Measurements from ENCODE around the gene SH3BP2. TPM values are rescaled to one million over a fixed set of nuclear protein-coding genes. Genes with fewer than 3 reads are reported as not detected.

Gene SH3BP2
- total RNA-seq, 1 donor from 2014 or later: 79.0 TPM

- TF ChIP-seq CTCF (IDR thresholded peaks at IDR 0.05; ENCODE audit: unreplicated experiment): no peak
- H3K36me3 Mint-ChIP-seq: peaks cover 50% of the 10 kb centered on the region
- H3K27me3 Mint-ChIP-seq (ENCODE audit: low read depth): no peaks in the 10 kb centered on the region
- no peak for DNase-seq (ENCODE audit: low spot score in 2 of 2, unreplicated experiment in 2 of 2)
- H3K4me1 Mint-ChIP-seq: peaks cover 2% of the 10 kb centered on the region
- H3K27ac Mint-ChIP-seq: no peak overlapping the region
- no peaks in the 10 kb centered on the region for H3K9me3 Mint-ChIP-seq
- no peak overlapping the region for H3K4me3 Mint-ChIP-seq
Measured at GRCh38 chr4:2879026-2879425, 86.1 kb downstream of the SH3BP2 start.

DNA sequence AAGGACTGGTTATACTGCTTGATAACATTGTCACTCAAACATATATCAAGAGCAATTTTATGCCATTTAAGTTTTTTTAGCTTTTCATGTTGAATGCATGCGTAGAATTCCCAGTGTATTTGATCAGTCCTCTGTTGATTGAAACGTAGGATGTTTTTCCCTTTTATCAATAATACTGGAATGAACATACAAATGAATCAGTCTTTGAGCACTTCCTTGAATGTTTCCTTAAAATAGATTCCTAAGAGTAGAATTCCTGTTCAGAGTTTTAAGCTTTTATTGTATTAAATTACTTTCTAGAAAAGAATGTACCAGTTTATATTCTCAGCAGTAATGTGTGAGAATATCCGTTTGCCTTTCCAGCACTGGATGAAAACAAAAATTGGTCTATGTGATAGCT is 88.5 kb downstream of the SH3BP2 start:
- H3K4me3 Mint-ChIP-seq: no peak overlapping the region
- no peak for DNase-seq (ENCODE audit: low spot score in 2 of 2, unreplicated experiment in 2 of 2)
- no peak for TF ChIP-seq CTCF (IDR thresholded peaks at IDR 0.05; ENCODE audit: unreplicated experiment)
- no peaks in the 10 kb centered on the region for H3K27me3 Mint-ChIP-seq (ENCODE audit: low read depth)
- no peaks in the 10 kb centered on the region for H3K9me3 Mint-ChIP-seq
- H3K27ac Mint-ChIP-seq: no peak overlapping the region
- H3K36me3 Mint-ChIP-seq: peaks cover 60% of the 10 kb centered on the region
- H3K4me1 Mint-ChIP-seq: peaks cover 1% of the 10 kb centered on the region

DNA sequence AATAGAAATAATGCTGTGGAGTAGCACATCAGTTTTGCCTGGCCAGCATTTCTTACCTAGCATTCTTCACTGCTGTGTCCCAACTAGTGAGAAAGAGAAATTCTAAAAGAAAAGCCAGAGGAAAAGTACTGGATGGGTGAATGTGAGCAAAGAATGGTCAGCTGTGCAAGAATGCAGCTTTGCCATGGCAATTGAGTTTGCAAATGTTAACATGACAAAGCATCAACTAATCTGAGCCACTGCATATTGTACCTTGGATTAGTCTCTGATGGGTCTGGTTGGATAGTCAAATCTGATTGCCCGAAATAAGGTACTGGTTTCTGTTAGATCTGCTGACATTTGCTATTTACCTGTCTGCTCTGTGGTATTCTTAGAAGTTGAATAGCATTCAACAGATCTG is 89.5 kb downstream of the SH3BP2 start:
- Mint-ChIP-seq H3K27ac (no peak overlapping the region), H3K4me3 (no peak overlapping the region), H3K36me3 (peaks cover 64% of the 10 kb centered on the region), H3K4me1 (peaks cover 1% of the 10 kb centered on the region), H3K9me3 (no peaks in the 10 kb centered on the region), H3K27me3 (ENCODE audit: low read depth) (no peaks in the 10 kb centered on the region)
- DNase-seq (ENCODE audit: low spot score in 2 of 2, unreplicated experiment in 2 of 2): no peak
- TF ChIP-seq CTCF (IDR thresholded peaks at IDR 0.05; ENCODE audit: unreplicated experiment): no peak

DNA sequence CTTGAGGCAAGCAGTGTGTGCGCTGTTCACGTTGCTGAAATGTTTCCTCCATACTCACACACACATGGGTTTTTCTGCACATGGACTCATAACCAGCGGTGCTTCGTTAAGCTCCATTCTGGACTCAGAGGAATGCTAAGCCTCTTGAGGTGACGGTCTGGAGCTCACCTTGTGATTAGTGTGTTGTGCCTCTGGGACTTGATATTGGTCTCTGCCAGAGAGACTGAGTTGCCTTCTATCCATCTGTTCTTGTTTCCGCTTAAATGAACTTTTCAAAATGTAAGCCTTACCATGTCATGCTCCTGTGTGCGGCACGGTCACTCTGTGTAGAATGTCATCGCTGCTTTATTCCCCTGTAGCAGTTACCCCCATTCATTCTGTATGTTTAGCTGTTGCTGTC is 93.3 kb downstream of the SH3BP2 start:
- H3K27ac Mint-ChIP-seq: no peak overlapping the region
- no peak overlapping the region for H3K4me3 Mint-ChIP-seq
- H3K27me3 Mint-ChIP-seq (ENCODE audit: low read depth): no peaks in the 10 kb centered on the region
- no peak for DNase-seq (ENCODE audit: low spot score in 2 of 2, unreplicated experiment in 2 of 2)
- TF ChIP-seq CTCF (IDR thresholded peaks at IDR 0.05; ENCODE audit: unreplicated experiment): no peak
- no peaks in the 10 kb centered on the region for H3K9me3 Mint-ChIP-seq
- peaks cover 1% of the 10 kb centered on the region for H3K4me1 Mint-ChIP-seq
- H3K36me3 Mint-ChIP-seq: peaks cover 51% of the 10 kb centered on the region

GRCh38 chr4:2886622-2887021 is 93.7 kb downstream of the SH3BP2 start:
- no peaks in the 10 kb centered on the region for H3K27me3 Mint-ChIP-seq (ENCODE audit: low read depth)
- peaks cover 51% of the 10 kb centered on the region for H3K36me3 Mint-ChIP-seq
- no peaks in the 10 kb centered on the region for H3K9me3 Mint-ChIP-seq
- no peak overlapping the region for H3K27ac Mint-ChIP-seq
- peaks cover 1% of the 10 kb centered on the region for H3K4me1 Mint-ChIP-seq
- no peak overlapping the region for H3K4me3 Mint-ChIP-seq
- no peak for TF ChIP-seq CTCF (IDR thresholded peaks at IDR 0.05; ENCODE audit: unreplicated experiment)
- no peak for DNase-seq (ENCODE audit: low spot score in 2 of 2, unreplicated experiment in 2 of 2)

DNA sequence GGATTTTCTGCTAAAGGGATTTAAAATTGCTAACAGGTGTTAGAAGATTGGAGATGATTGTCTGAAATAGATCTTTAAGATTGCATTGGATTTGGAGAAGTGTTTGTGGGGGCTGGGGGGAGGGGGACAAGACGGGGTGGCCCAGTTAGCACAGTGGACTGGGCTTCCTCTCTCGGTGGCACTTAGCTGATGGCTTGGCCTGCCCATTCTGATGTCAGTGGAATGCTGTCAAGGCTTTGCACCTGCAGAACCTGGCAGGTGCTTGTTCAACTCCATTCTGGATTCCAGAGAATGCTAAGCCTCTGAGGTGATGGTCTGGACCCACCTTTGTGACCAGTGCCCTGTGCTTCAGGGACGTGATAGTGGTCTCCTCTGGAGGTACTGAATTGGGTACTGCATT is 94.5 kb downstream of the SH3BP2 start:
- H3K9me3 Mint-ChIP-seq: no peaks in the 10 kb centered on the region
- H3K4me1 Mint-ChIP-seq: peaks cover 1% of the 10 kb centered on the region
- no peak for TF ChIP-seq CTCF (IDR thresholded peaks at IDR 0.05; ENCODE audit: unreplicated experiment)
- peaks cover 49% of the 10 kb centered on the region for H3K36me3 Mint-ChIP-seq
- H3K27me3 Mint-ChIP-seq (ENCODE audit: low read depth): no peaks in the 10 kb centered on the region
- no peak for DNase-seq (ENCODE audit: low spot score in 2 of 2, unreplicated experiment in 2 of 2)
- H3K4me3 Mint-ChIP-seq: no peak overlapping the region
- no peak overlapping the region for H3K27ac Mint-ChIP-seq

Data from mesothelial cell of epicardium (in vitro differentiated cells).